H1 (cell line): Measurements from ENCODE around the gene LIX1L. TPM values are rescaled to one million over a fixed set of nuclear protein-coding genes. Genes with fewer than 3 reads are reported as not detected.
A peak's percentile ranks its signal among the peaks of the same experiment; 100 is the strongest.

Experiments
- CTCF ChIA-PET: fragments of 300-600 bp; sonication (Branson Sonifier 250); formaldehyde crosslinking; loops from one replicate; lab custom pipeline; 2021; ENCODE audit not compliant: partially characterized antibody; lab: Charles Lee
- POLR2A ChIA-PET: fragments of 300-600 bp; sonication (Branson Sonifier 250); formaldehyde crosslinking; loops from one replicate; lab custom pipeline; 2021; ENCODE audit warnings: inconsistent platforms; ENCODE audit not compliant: partially characterized antibody; lab: Charles Lee
- DNase-seq, 2 experiments: peaks; one replicate each; pipeline versions ENCODE4 v3.0.0 to v3.0.0-alpha.2; 2010 to 2022; ENCODE audit warnings: low spot score in 2 of 2, low read depth in 1 of 2, mixed read lengths in 1 of 2
- FAIRE-seq: peaks from 2 replicates; lab custom pipeline; 2011; peaks lifted over from hg19 to GRCh38; lab: Jason Lieb, UNC
- H2AFZ ChIP-seq: 2 replicates; pipeline ENCODE4 v1.8.1; 2012; ENCODE audit warnings: low read length, inconsistent platforms
- H2AK5ac ChIP-seq: 2 replicates; pipeline ENCODE4 v1.6.1; 2013; ENCODE audit warnings: low read depth, low read length
- H2BK120ac ChIP-seq: replicated peaks from 2 replicates; pipeline ENCODE3; 2013; ENCODE audit warnings: low read depth, low read length, inconsistent platforms
- H2BK12ac ChIP-seq: 2 replicates; pipeline ENCODE4 v1.6.1; 2013; ENCODE audit warnings: low read depth, low read length
- H2BK15ac ChIP-seq: 2 replicates; pipeline ENCODE4 v1.6.1; 2013; ENCODE audit warnings: low read length
- H2BK20ac ChIP-seq: 2 replicates; pipeline ENCODE4 v1.6.1; 2013; ENCODE audit warnings: low read length
- H2BK5ac ChIP-seq: 2 replicates; pipeline ENCODE4 v1.6.1; 2013; ENCODE audit warnings: low read depth, low read length
- H3K14ac ChIP-seq: 2 replicates; pipeline ENCODE4 v1.6.1; 2013; ENCODE audit warnings: inconsistent platforms; ENCODE audit not compliant: insufficient read length
- H3K18ac ChIP-seq: 2 replicates; pipeline ENCODE4 v1.6.1; 2013; ENCODE audit warnings: low read length; ENCODE audit errors: extremely low read depth
- H3K23ac ChIP-seq: 2 replicates; pipeline ENCODE4 v1.6.1; 2013; ENCODE audit warnings: inconsistent platforms; ENCODE audit not compliant: insufficient read length
- H3K23me2 ChIP-seq: 2 replicates; pipeline ENCODE4 v1.6.1; 2013; ENCODE audit warnings: low read depth, low read length
- H3K27ac ChIP-seq: 2 replicates; pipeline ENCODE4 v1.6.1; 2011; ENCODE audit warnings: low read depth, low read length, inconsistent platforms
- H3K27me3 ChIP-seq, 4 experiments: replicated peaks in 1 of 4; 1 replicate in 1 of 4; 2 replicates in 3 of 4; pipeline versions ENCODE4 v1.6.1 to v1.8.1; 2011 to 2013; ENCODE audit warnings: low read length in 3 of 4, mild to moderate bottlenecking in 3 of 4, inconsistent platforms in 2 of 4, mixed read lengths in 2 of 4, moderate library complexity in 1 of 4; ENCODE audit not compliant: control insufficient read depth in 3 of 4, insufficient read depth in 3 of 4; ENCODE audit errors: extremely low read depth in 1 of 4
- H3K36me3 ChIP-seq, 4 experiments: 2 replicates each; pipeline versions ENCODE4 v1.6.1 to v1.8.1; 2011 to 2013; ENCODE audit warnings: mild to moderate bottlenecking in 4 of 4, low read length in 3 of 4, moderate library complexity in 2 of 4, control low read depth in 1 of 4, inconsistent platforms in 1 of 4; ENCODE audit not compliant: insufficient read depth in 4 of 4, control insufficient read depth in 2 of 4
- H3K4ac ChIP-seq: replicated peaks from 2 replicates; pipeline ENCODE3; 2013; ENCODE audit warnings: low read length, low read depth, mixed read lengths, inconsistent platforms; ENCODE audit not compliant: insufficient read length
- H3K4me1 ChIP-seq, 4 experiments: replicated peaks in 1 of 4; 1 replicate in 1 of 4; 2 replicates in 3 of 4; pipeline versions ENCODE4 v1.6.1 to v1.8.1; 2011 to 2013; ENCODE audit warnings: low read length in 3 of 4, inconsistent platforms in 2 of 4, mixed read lengths in 1 of 4; ENCODE audit not compliant: insufficient read depth in 4 of 4, control insufficient read depth in 3 of 4
- H3K4me2 ChIP-seq, 2 experiments: 2 replicates each; pipeline versions ENCODE4 v1.6.1 to v1.8.1; 2011 to 2013; ENCODE audit warnings: low read depth in 2 of 2, low read length in 2 of 2, control low read depth in 1 of 2, inconsistent platforms in 1 of 2, mild to moderate bottlenecking in 1 of 2; ENCODE audit not compliant: insufficient read depth in 1 of 2
- H3K4me3 ChIP-seq, 4 experiments: fragments of 200-600, 300-600 bp in 1 of 4; sonication (generic), shearing (Covaris generic), sonication (Bioruptor Twin) in 1 of 4; 2 replicates each; pipeline versions ENCODE4 v1.5.1 to v1.8.1; 2011 to 2016; ENCODE audit warnings: low read length in 4 of 4, low read depth in 3 of 4, control low read depth in 2 of 4, inconsistent platforms in 2 of 4, mild to moderate bottlenecking in 2 of 4, mixed read lengths in 1 of 4, moderate library complexity in 1 of 4; ENCODE audit not compliant: insufficient read depth in 2 of 4; ENCODE audit errors: extremely low read depth in 1 of 4
- H3K56ac ChIP-seq: replicated peaks from 2 replicates; pipeline ENCODE3; 2013; ENCODE audit warnings: low read depth, mild to moderate bottlenecking, mixed read lengths, low read length, inconsistent platforms; ENCODE audit not compliant: insufficient read length
- H3K79me1 ChIP-seq: 2 replicates; pipeline ENCODE4 v1.6.1; 2013; ENCODE audit warnings: low read depth, low read length, control low read depth
- H3K79me2 ChIP-seq, 2 experiments: 2 replicates each; pipeline versions ENCODE4 v1.6.1 to v1.8.1; 2012 to 2013; ENCODE audit warnings: low read length in 2 of 2, mild to moderate bottlenecking in 2 of 2, inconsistent platforms in 1 of 2; ENCODE audit not compliant: insufficient read depth in 2 of 2, control insufficient read depth in 1 of 2
- H3K9ac ChIP-seq, 4 experiments: replicated peaks in 1 of 4; 1 replicate in 1 of 4; 2 replicates in 3 of 4; pipeline versions ENCODE4 v1.6.1 to v1.8.1; 2011 to 2013; ENCODE audit warnings: low read depth in 3 of 4, low read length in 3 of 4, control low read depth in 2 of 4, mild to moderate bottlenecking in 2 of 4, moderate library complexity in 2 of 4, inconsistent platforms in 1 of 4; ENCODE audit errors: extremely low read depth in 1 of 4
- H3K9me3 ChIP-seq, 2 experiments: 2 replicates each; pipeline versions ENCODE4 v1.6.1 to v1.8.1; 2012 to 2013; ENCODE audit warnings: mild to moderate bottlenecking in 2 of 2, moderate library complexity in 2 of 2, control low read depth in 1 of 2, inconsistent platforms in 1 of 2, low read depth in 1 of 2, low read length in 1 of 2, mixed read lengths in 1 of 2; ENCODE audit not compliant: insufficient read depth in 2 of 2
- H4K20me1 ChIP-seq, 2 experiments: replicated peaks in 1 of 2; 2 replicates each; pipeline versions ENCODE3 to v1.8.1; 2011 to 2013; ENCODE audit warnings: inconsistent platforms in 2 of 2, low read length in 2 of 2, mild to moderate bottlenecking in 1 of 2; ENCODE audit not compliant: insufficient read depth in 2 of 2, control insufficient read depth in 1 of 2
- H4K5ac ChIP-seq: 2 replicates; pipeline ENCODE4 v1.6.1; 2013; ENCODE audit warnings: low read length, low read depth, mixed read lengths, inconsistent platforms; ENCODE audit not compliant: insufficient read length
- H4K8ac ChIP-seq: 2 replicates; pipeline ENCODE4 v1.8.0; 2013; ENCODE audit warnings: mild to moderate bottlenecking, moderate library complexity, low read length, inconsistent platforms; ENCODE audit not compliant: insufficient read depth; ENCODE audit errors: extremely low read depth
- H4K91ac ChIP-seq: replicated peaks from 2 replicates; pipeline ENCODE3; 2013; ENCODE audit warnings: low read length, mixed read lengths, inconsistent platforms; ENCODE audit not compliant: insufficient read length
- BRCA1 ChIP-seq: IDR thresholded peaks from 2 replicates; pipeline ENCODE4 v1.6.1; 2012; ENCODE audit warnings: low read depth, low read length, improper control_type of control experiment
- CEBPB ChIP-seq: IDR thresholded peaks from 2 replicates; pipeline ENCODE4 v1.6.1; 2012; ENCODE audit warnings: low read depth, low read length
- HDAC2 ChIP-seq, 2 experiments: fragments of 300-600 bp in 1 of 2; sonication (generic) in 1 of 2; IDR thresholded peaks; 2 replicates each; pipeline ENCODE4 v1.6.1; 2011 to 2012; ENCODE audit warnings: low read depth in 2 of 2, low read length in 2 of 2, mild to moderate bottlenecking in 2 of 2, moderate library complexity in 2 of 2, borderline replicate concordance in 1 of 2, inconsistent platforms in 1 of 2
- PHF8 ChIP-seq: fragments of 200-600 bp; sonication (generic); conservative IDR thresholded peaks from 2 replicates; pipeline ENCODE4 v1.7.1; 2012; ENCODE audit warnings: low read depth, mild to moderate bottlenecking, inconsistent platforms, low read length, moderate library complexity
- SRF ChIP-seq: IDR thresholded peaks from 2 replicates; pipeline ENCODE4 v1.6.1; 2011; ENCODE audit warnings: mild to moderate bottlenecking, low read depth, low read length, moderate library complexity
- TCF12 ChIP-seq: IDR thresholded peaks from 2 replicates; pipeline ENCODE4 v1.6.1; 2011; ENCODE audit warnings: low read depth, mild to moderate bottlenecking, low read length
- WGBS, 2 experiments: shearing (Covaris generic) in 1 of 2; methylation state at CpG; one replicate each; pipeline versions ENCODE4 v1.1.6 to v1.1.7; 2013 to 2015; ENCODE audit warnings: low lambda C conversion rate in 2 of 2, mixed read lengths in 2 of 2, inconsistent platforms in 1 of 2, low coverage in 1 of 2, missing lambda C conversion rate in 1 of 2; ENCODE audit not compliant: insufficient replicate concordance in 2 of 2, insufficient coverage in 1 of 2, insufficient read length in 1 of 2; ENCODE audit errors: extremely low coverage in 1 of 2, missing lambda C conversion rate in 1 of 2; 5-methylcytosine and 5-hydroxymethylcytosine counted together
- polyA plus RNA-seq, 7 experiments: library from polyadenylated mRNA; depleted of rRNA in 3 of 7; stranded (reverse) in 5 of 7; unstranded in 2 of 7; fragments of >200 nt in 5 of 7; fragments of 200-250 nt in 2 of 7; gene quantifications; 1 replicate in 5 of 7; 2 replicates in 1 of 7; 4 replicates in 1 of 7; pipeline versions ENCODE4 v1.2.1 to v1.2.3, GENCODE V29; 2011 to 2013; ENCODE audit warnings: missing spikeins in 2 of 7, mixed read lengths in 2 of 7
- total RNA-seq: library from RNA; stranded (reverse); fragmentation: NEBNext Ultra II Directional; extraction: Animal tissue kit (Norgen Biotek cat#: 25700); gene quantifications from 2 replicates; pipeline ENCODE4 v1.2.1, GENCODE V29; 2021

The LIX1L gene
- total and polyA plus RNA-seq, 2 of the 8 experiments (the other 6 are each of a cell fraction or from before 2014, with no cell fraction given), result 2.9 to 3.7 TPM

DNA sequence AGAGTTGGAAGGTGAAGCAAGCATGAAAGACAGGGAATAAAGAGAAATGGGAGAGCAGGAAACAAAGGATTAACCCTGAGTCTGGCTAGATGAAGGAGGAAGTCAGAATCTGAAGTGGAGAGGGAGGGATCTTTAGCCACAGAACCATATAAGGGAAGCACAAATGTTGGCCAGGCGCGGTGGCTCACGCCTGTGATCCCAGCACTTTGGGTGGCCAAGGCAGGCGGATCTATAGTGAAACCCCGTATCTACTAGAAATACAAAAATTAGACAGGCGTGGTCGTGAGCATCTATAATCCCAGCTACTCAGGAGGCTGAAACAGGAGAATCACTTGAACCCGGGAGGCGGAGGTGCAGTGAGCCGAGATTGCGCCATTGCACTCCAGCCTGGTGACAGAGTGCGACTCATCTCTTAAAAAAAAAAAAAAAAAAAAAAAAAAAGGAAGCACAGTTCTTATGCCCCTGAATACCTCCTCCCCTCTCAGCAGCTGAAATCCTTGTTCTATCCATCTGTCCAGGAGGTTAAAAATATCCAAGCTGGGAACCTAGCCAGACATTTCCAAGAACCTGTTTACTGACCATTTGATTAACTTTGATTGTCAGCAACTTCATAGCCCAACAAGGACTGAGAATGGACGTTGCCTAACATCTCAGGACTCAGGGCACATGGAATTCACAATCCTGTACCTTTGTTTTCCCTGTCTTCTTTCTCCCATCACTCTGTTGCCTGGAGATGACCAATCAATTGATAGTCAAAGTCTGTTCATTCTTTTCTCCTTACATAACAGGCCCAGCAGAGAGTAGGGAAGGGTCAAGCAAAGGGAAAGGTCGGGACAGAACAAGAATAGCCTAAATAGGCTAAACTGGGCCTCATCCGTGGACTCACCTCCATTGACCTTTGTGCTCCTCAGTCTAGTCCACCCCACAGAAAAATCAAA is 28.0 kb upstream of the LIX1L start:
- H2BK20ac ChIP-seq, result no peak overlapping the region
- no peaks in the 10 kb centered on the region for H3K36me3 ChIP-seq
- H2AFZ ChIP-seq, result peak overlapping the region; percentile 89
- no peak overlapping the region for H3K18ac ChIP-seq
- TF ChIP-seq CEBPB (peak; percentile 16; the same call in 1 of the 2 replicates), PHF8 (no peak), SRF (peak; percentile 54; the same call in 1 of the 2 replicates), TCF12 (no peak), BRCA1 (no peak), HDAC2 (IDR thresholded peaks at IDR 0.05; ENCODE audit: borderline replicate concordance in 1 of 2, low read depth in 2 of 2, low read length in 2 of 2) (no peak)
- H3K9ac ChIP-seq, result no peak overlapping the region
- H4K8ac ChIP-seq, result no peak overlapping the region
- H3K56ac ChIP-seq, result no peak overlapping the region
- no peak overlapping the region for H2BK120ac ChIP-seq
- no peak overlapping the region for H4K5ac ChIP-seq
- H3K79me1 ChIP-seq, result no peaks in the 10 kb centered on the region
- H3K4me2 ChIP-seq, result no peak overlapping the region
- no peak overlapping the region for H2BK15ac ChIP-seq
- H3K4me3 ChIP-seq, result no peak overlapping the region
- H3K79me2 ChIP-seq, result no peaks in the 10 kb centered on the region
- no peak overlapping the region for H3K27ac ChIP-seq
- H3K23me2 ChIP-seq, result no peaks in the 10 kb centered on the region
- no peaks in the 10 kb centered on the region for H3K9me3 ChIP-seq
- H3K4me1 ChIP-seq, result peaks cover 0 to 6% (median 3%) of the 10 kb centered on the region in 4 experiments; a peak in 6 of 7 replicates
- H3K4ac ChIP-seq, result no peak overlapping the region
- no peak overlapping the region for H4K91ac ChIP-seq
- FAIRE-seq, result no peak
- POLR2A ChIA-PET, result interaction anchor here (0.6 to 13.7 kb wide), 3 partner anchors 7 to 59 kb away, joined by 3 to 218 read pairs (median 6); partner anchors contain the start of genes RBM8A and TXNIP
- no peak overlapping the region for H2BK5ac ChIP-seq
- CTCF ChIA-PET, result interaction anchor here (0.7 to 12.6 kb wide), 5 partner anchors 7 to 102 kb away, joined by 3 to 93 read pairs (median 5); no protein-coding TSS in a partner anchor
- no peaks in the 10 kb centered on the region for H3K27me3 ChIP-seq
- DNase-seq, result no peak
- WGBS, 2 experiments, result 86% methylated on average over 15 of the region's 15 CpGs; no CpG with 5 or more reads in 1 of the 2 experiments
- no peaks in the 10 kb centered on the region for H4K20me1 ChIP-seq
- H2AK5ac ChIP-seq, result no peak overlapping the region
- no peak overlapping the region for H3K23ac ChIP-seq
- H3K14ac ChIP-seq, result no peak overlapping the region
- H2BK12ac ChIP-seq, result 0 out of 2 replicates have a peak overlapping the region, but pooled peaks have one; percentile 72
